SJCRH30 (cell line): ENCODE results near the gene OR6C2. TPM values are rescaled to one million over a fixed set of nuclear protein-coding genes. Genes with fewer than 3 reads are reported as not detected.
"Not testable (repeated sequence)": the region's sequence is repeated elsewhere in the genome, so short reads cannot be mapped to it uniquely, and the experiment has no call there.

Experiments
- DNase-seq, 2 experiments: peaks; one replicate each; pipeline ENCODE4 v3.0.0-alpha.2; 2015 to 2020
- H3K27ac ChIP-seq: fragments of 250-450 bp; sonication (Bioruptor Pico); 2 replicates; pipeline ENCODE4 v1.5.1; 2020; ENCODE audit warnings: mild to moderate bottlenecking, moderate library complexity
- H3K27me3 ChIP-seq: fragments of 250-450 bp; sonication (Bioruptor Pico); 2 replicates; pipeline ENCODE4 v1.5.1; 2020; ENCODE audit warnings: mild to moderate bottlenecking, moderate library complexity
- H3K36me3 ChIP-seq: fragments of 250-450 bp; sonication (Bioruptor Pico); 2 replicates; pipeline ENCODE4 v1.5.1; 2020; ENCODE audit warnings: mild to moderate bottlenecking, moderate library complexity
- H3K4me1 ChIP-seq: fragments of 250-450 bp; sonication (Bioruptor Pico); 2 replicates; pipeline ENCODE4 v1.5.1; 2020; ENCODE audit warnings: mild to moderate bottlenecking, moderate library complexity
- H3K4me3 ChIP-seq: fragments of 250-450 bp; sonication (Bioruptor Pico); 2 replicates; pipeline ENCODE4 v1.5.1; 2020; ENCODE audit warnings: mild to moderate bottlenecking, moderate library complexity
- H3K9me3 ChIP-seq: fragments of 250-450 bp; sonication (Bioruptor Pico); replicated peaks from 2 replicates; pipeline ENCODE4 v1.5.1; 2020; ENCODE audit warnings: mild to moderate bottlenecking, moderate library complexity
- total RNA-seq: library from RNA; depleted of rRNA; stranded (reverse); fragments of >200 nt; shearing (Covaris generic); gene quantifications from 2 replicates; pipeline ENCODE4 v1.2.3, GENCODE V29; 2014; rRNA removed

Gene OR6C2
- total RNA-seq = not detected in 2 replicates

DNA sequence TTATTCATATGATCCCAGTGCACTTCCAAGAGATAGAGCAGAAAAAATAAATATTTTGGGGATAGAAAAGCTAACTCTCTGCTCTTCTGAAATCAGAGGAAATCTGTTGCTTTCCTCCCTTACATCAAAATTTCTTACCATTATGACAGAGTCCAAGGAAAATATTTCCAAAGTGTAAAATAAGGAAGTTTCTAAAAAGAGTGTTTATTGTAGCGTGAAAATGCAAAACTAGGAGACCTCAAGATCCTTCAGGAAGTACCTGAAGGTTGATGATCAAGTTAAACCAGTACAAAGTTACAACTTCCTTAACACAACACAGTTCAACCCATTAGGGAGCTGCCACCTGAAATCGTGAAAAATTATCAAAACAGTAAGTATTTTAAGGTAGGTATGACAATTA is at the start of gene OR6C2:
Gene OR6C2 (plus strand): TSS at position 301 of the 400 bp plus-strand sequence. CDS start 8,138 bp downstream, outside the sequence.
- Histone ChIP-seq H3K36me3 (no peaks in the 10 kb centered on the region), H3K4me1 (no peaks in the 10 kb centered on the region), H3K27ac (no peak within 1 kb of the TSS), H3K27me3 (no peaks in the 10 kb centered on the region), H3K9me3 (no peaks in the 10 kb centered on the region), H3K4me3 (no peak within 1 kb of the TSS)
- no peak for DNase-seq

DNA sequence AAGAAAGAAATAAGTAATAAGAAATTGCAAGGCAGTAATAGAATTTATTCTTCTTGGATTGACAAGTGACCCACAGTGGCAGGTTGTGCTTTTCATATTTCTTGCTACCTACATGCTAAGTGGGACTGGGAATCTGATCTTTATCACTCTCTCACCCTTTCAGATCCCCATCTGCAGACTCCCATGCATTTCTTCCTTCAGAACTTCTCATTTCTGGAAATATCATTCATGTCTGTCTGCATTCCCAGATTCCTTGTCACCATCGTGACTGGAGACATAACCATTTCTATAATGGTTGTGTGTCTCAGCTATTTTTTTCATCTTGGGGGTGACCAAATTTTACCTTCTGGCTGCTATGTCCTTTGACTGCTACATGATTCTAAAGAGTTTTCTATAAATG is 47.5 kb upstream of the OR6C2 start:
- Histone ChIP-seq H3K4me1 (no peaks in the 10 kb centered on the region), H3K36me3 (no peaks in the 10 kb centered on the region), H3K9me3 (no peaks in the 10 kb centered on the region), H3K4me3 (no peak overlapping the region), H3K27me3 (peaks cover 2% of the 10 kb centered on the region; the same call in 1 of the 2 replicates), H3K27ac (no peak overlapping the region)
- no peak for DNase-seq

DNA sequence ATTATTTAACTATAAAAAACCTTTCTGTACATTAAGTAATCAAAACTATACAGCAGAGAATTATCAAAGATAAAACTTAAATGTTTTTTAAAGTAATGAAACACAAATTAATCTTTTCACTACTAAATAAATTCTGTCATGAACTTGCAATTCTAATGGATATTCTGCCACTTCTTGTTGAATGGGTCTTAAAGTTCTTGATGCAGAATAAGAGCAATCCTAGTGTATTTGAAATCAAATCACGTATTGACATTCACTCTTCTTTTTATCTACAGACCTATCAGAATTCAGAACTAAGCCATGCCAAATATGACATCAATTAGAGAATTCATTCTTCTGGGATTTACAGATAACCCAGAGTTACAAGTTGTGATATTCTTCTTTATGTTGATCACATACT is 43.6 kb upstream of the OR6C2 start, which contains the start of gene OR6C65:
Gene OR6C65 (plus strand): TSS at position 301 of the 400 bp plus-strand sequence. CDS start 0 bp downstream, at position 301.
- Histone ChIP-seq H3K27me3 (no peaks in the 10 kb centered on the region; the same call in 1 of the 2 replicates), H3K4me3 (no peak within 1 kb of the TSS), H3K36me3 (no peaks in the 10 kb centered on the region), H3K27ac (no peak within 1 kb of the TSS), H3K4me1 (no peaks in the 10 kb centered on the region), H3K9me3 (no peaks in the 10 kb centered on the region)
- no peak for DNase-seq

DNA sequence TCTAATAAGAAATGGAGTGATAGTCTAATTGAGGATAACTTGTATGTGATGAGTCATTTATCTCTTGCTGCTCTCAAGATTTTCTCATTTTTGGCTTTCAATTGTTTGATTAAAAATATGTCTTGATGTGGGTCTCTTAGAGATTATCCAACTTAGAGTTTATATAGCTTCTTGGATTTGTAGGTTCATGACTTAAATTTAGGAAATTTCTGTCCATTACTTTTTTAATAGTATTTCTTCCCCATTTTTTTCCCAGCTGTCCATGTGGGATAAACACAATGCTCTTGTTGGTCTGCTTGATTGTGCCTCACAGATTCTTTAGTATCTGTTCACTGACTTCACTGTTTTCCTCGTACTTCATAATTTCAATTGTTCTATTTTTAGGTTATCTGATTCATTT is 36.0 kb upstream of the OR6C2 start:
- DNase-seq = no peak
- Histone ChIP-seq H3K36me3 (no peaks in the 10 kb centered on the region), H3K4me1 (no peaks in the 10 kb centered on the region), H3K9me3 (no peaks in the 10 kb centered on the region), H3K27ac (no peak overlapping the region), H3K4me3 (no peak overlapping the region), H3K27me3 (no peaks in the 10 kb centered on the region)

DNA sequence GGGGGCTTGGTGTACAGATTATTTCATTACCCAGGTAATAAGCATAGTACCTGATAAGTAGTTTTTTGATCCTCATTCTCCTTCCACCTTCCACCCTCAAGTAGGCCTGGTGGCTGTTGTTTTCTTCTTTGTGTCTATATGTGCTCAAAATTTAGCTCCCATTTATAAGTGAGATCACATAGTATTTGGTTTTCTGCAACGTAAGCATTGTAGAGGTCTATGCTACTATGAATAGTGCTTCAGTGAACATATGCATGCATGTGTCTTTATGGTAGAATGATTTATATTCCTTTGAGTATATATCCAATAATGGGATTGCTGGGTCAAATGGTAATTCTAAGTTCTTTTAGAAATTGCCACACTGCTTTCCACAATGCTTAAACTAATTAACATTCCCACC is 34.7 kb upstream of the OR6C2 start:
- H3K4me3 ChIP-seq, H3K27ac ChIP-seq, H3K27me3 ChIP-seq, H3K36me3 ChIP-seq, H3K9me3 ChIP-seq, DNase-seq, H3K4me1 ChIP-seq: not testable (repeated sequence)

DNA sequence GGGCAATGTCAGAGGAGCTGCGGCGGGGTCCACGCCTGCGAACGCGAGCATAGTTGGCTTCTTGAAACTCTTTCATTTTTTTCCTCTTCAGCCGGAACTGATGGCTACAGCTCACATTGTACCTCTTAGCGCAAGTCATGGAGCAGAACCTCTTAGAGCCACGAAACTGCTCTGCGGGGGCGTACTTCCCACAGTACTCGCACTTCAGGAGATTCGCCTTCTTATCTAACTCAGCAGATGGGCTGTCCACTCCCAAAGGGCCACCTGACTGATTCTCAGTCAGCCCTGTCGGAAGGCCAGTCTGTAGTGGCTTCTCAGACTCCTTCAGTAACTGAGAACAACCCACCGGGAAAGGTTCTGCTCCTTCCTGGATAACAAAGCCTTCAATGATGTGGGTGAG is 31.7 kb upstream of the OR6C2 start:
- not testable (repeated sequence) for H3K36me3 ChIP-seq

DNA sequence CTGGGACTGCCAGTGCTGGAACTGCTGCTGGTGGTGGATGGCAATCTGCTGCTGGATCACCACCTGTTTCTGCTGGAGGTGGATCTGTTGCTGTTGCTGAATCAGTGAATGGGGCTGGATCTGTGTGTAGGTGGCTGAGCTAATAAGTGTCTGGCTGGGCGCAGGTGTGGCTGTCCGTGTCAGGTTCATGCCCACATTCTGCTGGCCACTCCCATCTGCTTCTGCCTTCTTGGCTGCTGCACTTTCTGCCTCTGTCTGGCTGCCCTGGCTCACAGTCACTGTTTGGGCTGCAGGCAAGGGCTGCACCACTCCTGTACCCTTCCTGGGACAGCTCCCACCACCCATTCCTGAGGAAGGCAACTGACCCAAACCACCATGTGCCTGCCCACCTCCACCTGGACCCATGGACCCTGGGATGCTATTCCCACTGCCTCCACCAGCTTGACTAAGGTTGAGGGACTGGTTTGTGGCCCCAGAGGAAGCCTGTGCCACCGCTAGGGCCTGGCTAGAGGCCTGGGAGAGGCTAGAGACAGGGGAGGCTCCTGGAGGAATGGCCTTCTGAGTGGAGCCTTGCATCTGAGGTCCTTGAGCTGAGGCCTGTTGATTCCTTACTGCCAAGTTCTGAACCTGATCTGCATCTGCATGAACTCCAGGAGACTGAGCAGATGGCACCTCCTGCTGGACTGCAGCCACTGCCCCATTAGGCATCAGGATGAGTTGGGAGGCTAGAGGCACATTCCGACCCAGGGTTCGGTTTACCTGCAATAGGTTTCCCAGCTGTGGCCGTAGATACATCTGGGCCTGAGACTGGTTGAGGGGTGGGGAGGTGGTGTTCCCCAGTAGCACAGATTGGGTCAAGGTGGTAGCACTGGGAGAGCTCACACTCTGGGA is 30.1 kb upstream of the OR6C2 start:
- H3K9me3 ChIP-seq, DNase-seq, H3K27me3 ChIP-seq, H3K4me1 ChIP-seq, H3K36me3 ChIP-seq, H3K27ac ChIP-seq, H3K4me3 ChIP-seq: not testable (repeated sequence)

More for the DNA sequence above, 31.7 kb upstream of the OR6C2 start:
- not testable (repeated sequence) for H3K4me1 ChIP-seq, H3K9me3 ChIP-seq, H3K27ac ChIP-seq, H3K4me3 ChIP-seq, DNase-seq, H3K27me3 ChIP-seq

DNA sequence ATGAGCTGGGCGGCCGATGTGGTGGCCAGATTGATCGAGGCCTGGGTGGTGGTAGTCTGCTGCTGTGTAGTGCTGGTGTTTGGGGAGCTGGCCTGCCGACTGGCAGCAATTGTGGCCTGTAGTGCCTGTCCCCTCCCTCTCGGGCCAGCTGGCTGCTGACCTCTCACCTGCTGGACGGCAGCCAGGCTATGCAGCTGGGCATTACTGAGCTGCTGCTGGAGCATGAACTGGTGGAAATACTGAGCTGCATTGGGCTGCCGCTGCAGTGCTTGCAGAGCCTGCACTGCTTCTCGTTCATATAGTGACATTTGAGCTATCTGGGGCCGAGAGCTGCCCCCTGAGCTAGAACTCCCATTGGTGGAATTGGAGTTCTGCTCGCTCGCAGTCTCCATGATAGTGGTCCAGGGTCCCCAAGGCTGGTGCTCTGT is 29.5 kb upstream of the OR6C2 start:
- not testable (repeated sequence) for H3K27ac ChIP-seq, H3K27me3 ChIP-seq, DNase-seq, H3K4me3 ChIP-seq, H3K9me3 ChIP-seq, H3K36me3 ChIP-seq, H3K4me1 ChIP-seq

DNA sequence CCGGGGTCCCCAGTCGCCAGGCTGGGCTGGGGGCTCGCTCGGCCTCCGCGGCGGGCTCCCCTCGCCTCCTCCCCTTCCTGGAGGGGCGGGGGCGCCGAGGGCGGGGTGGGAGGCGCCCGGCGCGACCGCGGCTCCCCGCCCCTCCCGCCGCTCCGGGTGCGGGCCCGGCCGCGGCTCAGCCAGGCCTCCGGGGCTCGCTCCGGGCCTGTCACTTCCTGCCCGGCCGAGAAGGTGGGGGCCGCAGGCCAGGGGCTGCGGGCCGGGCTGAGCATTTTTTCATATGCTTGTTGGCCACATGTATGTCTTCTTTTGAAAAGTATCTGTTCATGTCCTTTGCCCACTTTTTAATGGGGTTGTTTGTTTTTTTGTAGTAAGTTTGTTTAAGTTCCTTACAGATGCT is 29.0 kb upstream of the OR6C2 start:
- DNase-seq, H3K27ac ChIP-seq, H3K27me3 ChIP-seq, H3K4me3 ChIP-seq, H3K9me3 ChIP-seq, H3K4me1 ChIP-seq, H3K36me3 ChIP-seq: not testable (repeated sequence)

DNA sequence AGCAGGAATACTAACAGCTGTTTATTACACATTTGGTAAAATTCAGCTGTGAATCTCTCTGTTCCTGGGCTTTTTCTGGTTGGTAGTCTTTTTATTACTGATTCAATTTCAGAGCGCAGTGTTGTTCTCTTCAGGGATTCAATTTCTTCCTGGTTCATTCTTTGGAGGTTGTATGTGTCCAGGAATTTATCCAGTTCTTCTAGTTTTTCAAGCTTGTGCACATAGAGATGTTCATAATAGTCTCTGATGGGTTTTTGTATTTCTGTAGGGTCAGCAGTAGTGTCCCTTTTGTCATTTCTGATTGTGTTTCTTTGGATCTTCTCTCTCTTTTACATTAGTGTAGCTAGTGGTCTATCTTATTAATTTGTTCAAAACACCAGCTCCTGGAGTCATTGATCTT is 26.9 kb upstream of the OR6C2 start:
- no peak for DNase-seq
- Histone ChIP-seq H3K9me3 (no peaks in the 10 kb centered on the region), H3K36me3 (no peaks in the 10 kb centered on the region), H3K27me3 (no peaks in the 10 kb centered on the region), H3K4me3 (no peak overlapping the region), H3K4me1 (no peaks in the 10 kb centered on the region), H3K27ac (no peak overlapping the region)

DNA sequence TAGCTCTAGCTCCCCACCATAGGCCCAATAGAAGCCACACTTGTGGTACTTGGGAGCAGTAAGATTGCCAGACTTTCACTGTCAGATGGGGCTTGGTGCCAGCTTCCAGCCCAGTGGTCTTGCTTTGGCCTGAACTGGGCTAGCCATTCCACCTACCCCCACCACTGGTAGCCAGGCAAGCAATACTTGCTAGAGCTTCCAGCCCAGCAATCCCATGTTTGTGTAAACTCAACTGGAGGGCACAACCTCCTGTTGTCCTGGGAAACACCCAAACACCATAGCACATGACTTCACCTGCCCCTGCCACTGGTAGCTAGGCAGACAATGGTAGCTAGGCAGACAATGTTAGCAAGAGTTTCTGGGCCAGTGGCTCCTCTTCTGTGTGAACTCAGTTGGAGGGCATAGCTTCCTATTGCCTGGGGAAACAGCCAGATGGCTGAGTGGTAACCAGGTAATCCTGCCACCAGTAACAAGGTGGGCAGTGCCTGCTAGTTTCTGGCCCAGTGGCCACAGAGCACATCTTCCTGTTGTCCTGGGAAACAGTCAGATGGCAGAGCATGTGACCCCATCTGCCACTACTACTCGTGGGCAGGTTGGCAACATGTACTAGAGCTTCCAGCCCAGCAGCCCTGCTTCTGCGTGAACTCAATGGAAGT is 23.4 kb upstream of the OR6C2 start:
- H3K27me3 ChIP-seq = no peaks in the 10 kb centered on the region
- H3K4me3 ChIP-seq = no peak overlapping the region
- H3K36me3 ChIP-seq = no peaks in the 10 kb centered on the region
- DNase-seq = no peak
- no peak overlapping the region for H3K27ac ChIP-seq
- no peaks in the 10 kb centered on the region for H3K9me3 ChIP-seq
- no peaks in the 10 kb centered on the region for H3K4me1 ChIP-seq

DNA sequence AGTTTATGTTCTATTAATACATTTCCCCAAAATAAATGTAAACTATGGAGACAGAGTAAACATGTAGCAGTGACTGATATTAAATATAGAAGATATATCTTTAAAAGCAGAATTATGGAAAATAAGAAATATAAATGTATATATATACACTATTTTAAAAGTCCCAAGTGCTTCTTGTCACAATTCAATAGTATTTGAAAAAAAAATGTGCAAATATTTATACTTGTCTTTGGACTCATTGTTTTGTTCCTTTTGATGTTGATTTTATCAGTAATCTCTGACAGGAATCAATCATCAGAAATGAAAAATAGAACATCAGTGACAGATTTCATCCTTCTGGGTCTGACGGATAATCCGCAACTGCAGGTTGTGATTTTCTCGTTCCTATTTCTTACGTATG is 17.9 kb upstream of the OR6C2 start, which contains the start of gene OR6C76:
Gene OR6C76 (plus strand): TSS at position 301 of the 400 bp plus-strand sequence. CDS start 0 bp downstream, at position 301.
- no peak within 1 kb of the TSS for H3K4me3 ChIP-seq
- DNase-seq = no peak
- no peaks in the 10 kb centered on the region for H3K27me3 ChIP-seq
- H3K27ac ChIP-seq = no peak within 1 kb of the TSS
- no peaks in the 10 kb centered on the region for H3K4me1 ChIP-seq
- H3K36me3 ChIP-seq = no peaks in the 10 kb centered on the region
- H3K9me3 ChIP-seq = no peaks in the 10 kb centered on the region

DNA sequence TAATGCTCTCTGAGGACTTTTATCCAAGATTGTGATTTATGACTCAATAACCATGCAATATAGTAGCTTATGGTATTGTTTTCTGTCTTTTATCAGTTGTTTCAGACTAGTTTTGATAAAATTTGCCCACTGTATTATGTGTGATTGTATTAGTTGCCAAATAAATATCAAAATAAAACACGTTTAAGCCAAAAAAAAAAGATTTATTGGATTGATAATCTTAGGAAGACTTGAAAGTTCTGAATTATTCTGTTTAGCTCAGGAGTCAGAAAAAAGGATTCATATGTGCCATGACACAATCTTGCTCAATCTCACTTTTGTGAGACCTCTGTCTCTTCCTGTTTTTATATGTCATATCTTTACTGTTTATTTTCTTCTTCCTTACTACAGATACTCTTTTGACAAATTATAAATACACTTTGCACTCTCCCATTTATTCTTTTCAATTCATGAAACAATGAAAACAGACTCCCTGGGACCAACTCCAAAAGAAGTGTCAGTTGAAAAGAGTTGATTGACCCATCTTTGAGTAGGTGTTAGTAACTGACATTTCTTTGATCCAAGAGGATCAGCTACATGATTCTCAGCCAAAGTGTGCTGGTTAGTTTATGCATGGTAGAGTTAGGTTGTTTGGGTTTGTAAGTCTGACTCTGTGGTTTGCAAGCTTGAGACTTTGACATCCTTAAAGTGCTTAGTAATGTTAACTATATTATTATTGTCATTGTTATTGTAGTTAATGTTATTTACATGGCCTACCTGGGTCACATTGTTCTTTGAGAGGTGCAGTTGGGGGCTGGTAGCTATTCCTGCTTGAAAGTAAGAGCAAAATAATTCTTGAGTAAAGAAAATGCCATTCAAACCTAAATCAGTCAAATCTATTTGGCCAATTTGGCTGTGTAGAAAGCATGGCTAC is 15.3 kb upstream of the OR6C2 start:
- no peaks in the 10 kb centered on the region for H3K36me3 ChIP-seq
- no peak overlapping the region for H3K27ac ChIP-seq
- H3K9me3 ChIP-seq = no peaks in the 10 kb centered on the region
- no peaks in the 10 kb centered on the region for H3K27me3 ChIP-seq
- no peak for DNase-seq
- no peak overlapping the region for H3K4me3 ChIP-seq
- no peaks in the 10 kb centered on the region for H3K4me1 ChIP-seq

DNA sequence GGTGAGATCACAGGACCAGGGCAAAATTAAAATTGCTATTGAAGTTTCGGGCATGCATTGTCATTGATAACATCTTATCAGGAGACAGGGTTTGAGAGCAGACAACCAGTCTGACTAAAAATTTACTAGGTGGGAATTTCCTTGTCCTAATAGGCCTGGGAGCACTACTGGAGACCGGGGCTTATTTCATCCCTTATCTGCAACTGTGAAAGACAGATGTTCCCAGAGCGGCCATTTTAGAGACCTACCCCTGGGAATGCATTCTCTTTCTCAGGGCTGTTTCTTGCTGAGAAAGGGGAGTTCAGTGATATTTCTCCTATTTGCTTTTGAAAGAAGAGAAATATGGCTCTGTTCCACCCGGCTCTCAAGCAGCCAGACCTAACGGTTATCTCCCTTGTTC is 2.6 kb upstream of the OR6C2 start:
- not testable (repeated sequence) for H3K4me1 ChIP-seq, H3K27me3 ChIP-seq, H3K36me3 ChIP-seq, DNase-seq, H3K9me3 ChIP-seq, H3K4me3 ChIP-seq, H3K27ac ChIP-seq
